ENCODE measurements around the gene BCR. TPM values are rescaled to one million over a fixed set of nuclear protein-coding genes. Genes with fewer than 3 reads are reported as not detected.

Gene BCR
- total and polyA plus RNA-seq, 2 of the 13 experiments (the other 11 are each of a cell fraction or from before 2014, with no cell fraction given) = 19.9 to 33.6 TPM

- BruUV-seq (replicated peaks) = no TSS peak
- H4K20me1 ChIP-seq (ENCODE audit: insufficient read depth, low read length) = peaks cover 6% of the 10 kb centered on the region; the same call in 1 of the 2 replicates
- peaks cover 4 to 36% of the 10 kb centered on the region in 2 experiments; a peak in 3 of 5 replicates for H3K36me3 ChIP-seq (replicated peaks in 1 of 2; ENCODE audit: control insufficient read depth in 1 of 2, insufficient read depth in 2 of 2, low read length in 2 of 2)
- no peak overlapping the region for H3K27ac ChIP-seq (ENCODE audit: extremely low read length, insufficient read depth, low read length)
- H3K4me3 ChIP-seq (replicated peaks in 1 of 3; ENCODE audit: insufficient read depth in 1 of 3, low read depth in 2 of 3, low read length in 3 of 3) = no peak overlapping the region
- H3K79me2 ChIP-seq (ENCODE audit: insufficient read depth, low read length) = peaks cover 72% of the 10 kb centered on the region
- H3K4me2 ChIP-seq (ENCODE audit: low read depth, low read length) = no peak overlapping the region
- H3K9me3 ChIP-seq (ENCODE audit: low read length) = no peaks in the 10 kb centered on the region
- peak; percentile 28 for TF ChIP-seq RBM22 (optimal IDR thresholded peaks at IDR 0.05; ENCODE audit: low read length)
- TF ChIP-seq, protein P1, sequence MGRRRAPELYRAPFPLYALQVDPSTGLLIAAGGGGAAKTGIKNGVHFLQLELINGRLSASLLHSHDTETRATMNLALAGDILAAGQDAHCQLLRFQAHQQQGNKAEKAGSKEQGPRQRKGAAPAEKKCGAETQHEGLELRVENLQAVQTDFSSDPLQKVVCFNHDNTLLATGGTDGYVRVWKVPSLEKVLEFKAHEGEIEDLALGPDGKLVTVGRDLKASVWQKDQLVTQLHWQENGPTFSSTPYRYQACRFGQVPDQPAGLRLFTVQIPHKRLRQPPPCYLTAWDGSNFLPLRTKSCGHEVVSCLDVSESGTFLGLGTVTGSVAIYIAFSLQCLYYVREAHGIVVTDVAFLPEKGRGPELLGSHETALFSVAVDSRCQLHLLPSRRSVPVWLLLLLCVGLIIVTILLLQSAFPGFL (CRISPR knock-in tag; IDR thresholded peaks at IDR 0.05) = no peak
- ChIA-PET POLR2A (no interaction called here), CTCF (ENCODE audit: low intra/inter-chr PET ratio, low total read pairs) (no interaction called here)
- intact Hi-C loops (cut with micrococcal nuclease; ENCODE audit: unreplicated experiment) = no loop called here
- ATAC-seq (no peak), DNase-seq (ENCODE audit: low spot score) (no peak), FAIRE-seq (no peak)
- 95% methylated on average over 11 of the region's 16 CpGs for WGBS (ENCODE audit: low lambda C conversion rate)
- peaks cover 19% of the 10 kb centered on the region for H3K4me1 ChIP-seq (ENCODE audit: insufficient read depth, low read length)
- no peak overlapping the region for H3K9ac ChIP-seq (ENCODE audit: insufficient read depth, low read depth, low read length)
- no peaks in the 10 kb centered on the region for H3K27me3 ChIP-seq (ENCODE audit: control insufficient read depth in 1 of 2, insufficient read depth in 2 of 2, low read length in 2 of 2)
- in situ Hi-C loops (cut with HindIII; ENCODE audit: extremely low pct_ligation_motif_present, low pct_unique_long_range_greater_than_20kb) = no loop called here
- no peak overlapping the region for H2AFZ ChIP-seq (ENCODE audit: low read length)
These were observed 57.0 kb downstream of the BCR start for GRCh38 chr22:23237201-23237798.

DNA sequence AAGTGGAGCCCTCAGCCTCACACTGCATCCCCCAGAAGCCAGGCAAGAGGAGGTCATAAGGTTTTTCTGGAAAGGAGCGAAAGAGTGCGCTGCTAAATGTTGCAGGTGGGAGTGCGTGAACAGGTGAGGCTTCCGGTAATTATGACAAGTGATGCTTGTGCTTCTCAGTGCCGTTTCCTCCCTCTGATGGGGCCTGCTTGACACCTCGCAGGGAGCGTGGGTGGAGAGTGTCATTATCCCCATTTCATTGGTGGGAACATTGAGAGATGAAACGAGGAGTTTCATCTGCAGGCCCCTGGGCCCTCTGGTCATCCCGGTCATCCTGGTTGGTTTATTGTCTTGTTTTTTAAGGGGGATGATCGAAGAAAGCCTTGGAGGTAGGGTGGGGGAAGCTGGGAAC, 57.5 kb downstream of the BCR start:
- TF ChIP-seq GMEB1 (CRISPR knock-in tag; IDR thresholded peaks at IDR 0.05; ENCODE audit: borderline replicate concordance) (no peak), ZNF747 (CRISPR knock-in tag; IDR thresholded peaks at IDR 0.05; ENCODE audit: borderline replicate concordance) (no peak)
- DNase-seq (ENCODE audit: low spot score) (no peak), ATAC-seq (no peak), FAIRE-seq (no peak)
- intact Hi-C loops (cut with micrococcal nuclease; ENCODE audit: unreplicated experiment) (no loop called here), in situ Hi-C loops (cut with HindIII; ENCODE audit: extremely low pct_ligation_motif_present, low pct_unique_long_range_greater_than_20kb) (no loop called here)
- WGBS (ENCODE audit: low lambda C conversion rate) = 98% methylated on average over 10 of the region's 10 CpGs
- no peaks in the 10 kb centered on the region for H3K27me3 ChIP-seq (ENCODE audit: control insufficient read depth in 1 of 2, insufficient read depth in 2 of 2, low read length in 2 of 2)
- no peak overlapping the region for H2AFZ ChIP-seq (ENCODE audit: low read length)
- POLR2A ChIA-PET = no interaction called here
- peaks cover 6% of the 10 kb centered on the region; the same call in 1 of the 2 replicates for H4K20me1 ChIP-seq (ENCODE audit: insufficient read depth, low read length)
- no peaks in the 10 kb centered on the region for H3K9me3 ChIP-seq (ENCODE audit: low read length)
- no peak overlapping the region for H3K4me3 ChIP-seq (replicated peaks in 1 of 3; ENCODE audit: insufficient read depth in 1 of 3, low read depth in 2 of 3, low read length in 3 of 3)
- CTCF ChIA-PET (ENCODE audit: low intra/inter-chr PET ratio, low total read pairs) = no interaction called here
- peaks cover 16% of the 10 kb centered on the region for H3K4me1 ChIP-seq (ENCODE audit: insufficient read depth, low read length)
- peaks cover 70% of the 10 kb centered on the region for H3K79me2 ChIP-seq (ENCODE audit: insufficient read depth, low read length)
- no peak overlapping the region for H3K9ac ChIP-seq (ENCODE audit: insufficient read depth, low read depth, low read length)
- H3K36me3 ChIP-seq (replicated peaks in 1 of 2; ENCODE audit: control insufficient read depth in 1 of 2, insufficient read depth in 2 of 2, low read length in 2 of 2) = peaks cover 4 to 36% of the 10 kb centered on the region in 2 experiments; a peak in 2 of 5 replicates
- H3K4me2 ChIP-seq (ENCODE audit: low read depth, low read length) = no peak overlapping the region
- no TSS peak for BruUV-seq (replicated peaks)
- H3K27ac ChIP-seq (ENCODE audit: extremely low read length, insufficient read depth, low read length) = no peak overlapping the region
